ENCODE results near the gene SDCCAG8.

SDCCAG8 gene

DNA sequence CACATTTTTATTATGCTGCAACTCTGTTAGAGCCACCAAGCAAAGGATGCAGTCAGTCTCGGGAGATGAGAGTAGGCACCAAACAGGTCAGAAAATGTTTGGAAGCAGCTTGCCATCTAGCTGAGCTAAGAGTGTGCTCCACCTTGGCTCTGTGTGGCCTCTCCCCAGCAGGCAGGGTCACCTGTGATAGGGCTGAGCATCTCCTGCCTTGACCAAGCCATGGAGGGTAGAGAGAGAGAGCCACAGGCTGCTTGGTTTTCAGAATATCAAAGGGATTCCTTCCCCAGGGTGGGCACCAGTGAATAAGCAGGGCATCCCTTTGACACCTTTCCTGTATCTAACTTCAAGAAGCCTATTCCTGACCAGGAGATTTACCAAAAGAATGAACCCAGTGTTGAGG lies 135.5 kb downstream of the SDCCAG8 start:
- no peaks in the 10 kb centered on the region for H3K27me3 Mint-ChIP-seq (ENCODE audit: low read depth)
- H3K4me1 Mint-ChIP-seq (ENCODE audit: low read depth): peaks cover 10% of the 10 kb centered on the region
- no peaks in the 10 kb centered on the region for H3K9me3 Mint-ChIP-seq
- H3K36me3 Mint-ChIP-seq (ENCODE audit: low read depth): no peaks in the 10 kb centered on the region
- no peak overlapping the region for H3K27ac Mint-ChIP-seq
- H3K4me3 Mint-ChIP-seq: no peak overlapping the region

DNA sequence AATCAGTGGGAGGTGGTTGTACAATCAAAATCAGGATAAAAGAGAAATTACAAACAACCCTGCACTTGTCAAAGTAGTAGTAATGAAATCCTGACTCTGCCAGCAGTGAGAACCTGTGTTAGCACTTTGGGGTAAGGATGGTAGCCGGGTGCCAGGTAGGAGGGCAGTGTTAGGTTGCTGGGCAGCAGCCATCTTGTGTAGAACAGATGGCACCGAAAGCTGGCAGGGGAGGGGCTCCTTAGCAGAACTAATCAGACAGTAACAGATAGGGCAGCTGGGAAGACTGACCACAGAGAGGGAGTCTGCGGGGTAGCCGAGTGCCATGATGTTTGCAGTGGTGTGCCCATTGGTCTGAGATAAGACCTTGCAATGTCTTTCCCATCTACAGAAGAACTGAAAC lies 137.3 kb downstream of the SDCCAG8 start:
- H3K27me3 Mint-ChIP-seq (ENCODE audit: low read depth): no peaks in the 10 kb centered on the region
- peaks cover 10% of the 10 kb centered on the region for H3K4me1 Mint-ChIP-seq (ENCODE audit: low read depth)
- no peaks in the 10 kb centered on the region for H3K36me3 Mint-ChIP-seq (ENCODE audit: low read depth)
- no peak overlapping the region for H3K27ac Mint-ChIP-seq
- no peak overlapping the region for H3K4me3 Mint-ChIP-seq
- no peaks in the 10 kb centered on the region for H3K9me3 Mint-ChIP-seq

DNA sequence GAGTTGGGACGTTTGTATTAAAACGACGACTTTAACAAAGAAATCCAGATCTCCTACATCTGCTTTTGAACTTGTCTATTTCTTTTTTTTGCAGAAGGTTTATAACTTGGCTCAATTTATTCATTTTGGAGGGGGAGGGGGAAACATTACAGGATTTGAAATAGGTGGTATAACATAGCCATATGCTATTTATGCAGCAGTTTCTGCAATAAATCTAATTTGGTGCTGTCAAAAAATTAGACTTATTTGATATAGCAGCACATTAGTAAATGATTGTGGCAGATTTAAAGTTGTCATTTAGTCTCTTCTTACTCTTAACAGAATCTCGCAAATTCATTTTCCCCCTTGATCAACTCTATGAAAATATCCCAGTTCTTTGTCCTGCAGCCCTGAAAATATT lies 138.2 kb downstream of the SDCCAG8 start:
- Mint-ChIP-seq H3K27me3 (ENCODE audit: low read depth) (no peaks in the 10 kb centered on the region), H3K4me3 (no peak overlapping the region), H3K4me1 (ENCODE audit: low read depth) (peaks cover 10% of the 10 kb centered on the region), H3K27ac (no peak overlapping the region), H3K9me3 (no peaks in the 10 kb centered on the region), H3K36me3 (ENCODE audit: low read depth) (no peaks in the 10 kb centered on the region)

DNA sequence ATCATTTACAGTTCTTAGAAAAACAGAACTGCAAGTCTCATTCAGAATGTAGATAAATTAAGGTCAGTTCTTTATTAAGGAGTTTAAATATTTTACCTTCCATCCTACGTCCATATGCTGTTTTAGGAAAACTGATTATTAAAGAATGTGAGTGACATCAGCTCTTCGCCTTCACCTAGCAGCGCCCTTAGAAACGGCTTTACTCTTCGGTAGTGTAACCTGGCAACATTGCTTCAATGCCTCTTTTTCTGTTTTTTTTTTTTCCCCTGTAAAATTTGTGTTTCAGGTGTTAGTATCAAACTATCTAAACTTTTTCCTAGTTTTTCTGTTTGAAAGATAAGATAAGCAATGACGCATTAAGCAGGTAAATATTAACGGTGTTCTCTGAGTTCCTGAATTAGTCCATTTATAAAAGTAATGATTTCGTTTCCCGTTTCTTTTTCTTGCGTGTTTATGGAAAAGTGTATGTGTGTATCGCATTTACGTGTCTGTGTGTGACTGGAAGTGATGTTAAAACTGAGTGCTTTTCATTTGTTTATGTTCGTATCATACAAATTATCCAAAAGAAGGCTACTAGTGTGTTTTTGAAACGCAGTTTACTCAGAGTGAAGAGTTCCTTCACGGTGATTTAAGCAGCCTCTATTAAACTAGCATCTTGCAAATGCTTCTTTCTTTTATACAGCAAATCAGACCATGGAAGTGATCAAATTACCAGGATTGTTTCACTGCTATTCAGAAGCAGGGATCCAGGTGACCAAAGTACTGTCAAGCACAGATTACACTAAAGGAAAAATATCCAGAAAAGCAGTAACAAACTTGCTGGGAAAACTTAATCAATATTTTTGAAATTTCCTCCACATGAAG lies 139.0 kb downstream of the SDCCAG8 start:
- peaks cover 7% of the 10 kb centered on the region for H3K4me1 Mint-ChIP-seq (ENCODE audit: low read depth)
- no peak overlapping the region for H3K4me3 Mint-ChIP-seq
- no peaks in the 10 kb centered on the region for H3K27me3 Mint-ChIP-seq (ENCODE audit: low read depth)
- no peaks in the 10 kb centered on the region for H3K36me3 Mint-ChIP-seq (ENCODE audit: low read depth)
- H3K9me3 Mint-ChIP-seq: no peaks in the 10 kb centered on the region
- no peak overlapping the region for H3K27ac Mint-ChIP-seq

DNA sequence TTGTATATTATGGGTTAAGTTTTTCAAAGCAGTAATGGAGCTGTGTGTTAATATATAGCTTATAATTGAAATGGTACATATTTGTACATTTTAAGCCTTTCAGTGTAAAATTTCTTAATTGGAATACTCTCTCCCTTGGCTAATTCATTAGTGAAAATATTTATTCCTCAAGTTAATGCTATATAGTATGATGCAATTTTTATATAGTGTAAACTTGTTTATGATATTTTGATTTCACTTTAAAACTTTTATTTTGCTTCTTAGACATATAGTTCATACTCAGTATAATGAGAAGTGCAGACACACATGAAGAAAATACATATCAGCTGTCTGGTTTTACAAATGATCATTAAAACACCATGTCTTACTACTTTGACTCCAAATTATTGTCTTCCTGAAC lies 140.6 kb downstream of the SDCCAG8 start:
- no peaks in the 10 kb centered on the region for H3K9me3 Mint-ChIP-seq
- H3K27me3 Mint-ChIP-seq (ENCODE audit: low read depth): no peaks in the 10 kb centered on the region
- no peak overlapping the region for H3K4me3 Mint-ChIP-seq
- H3K27ac Mint-ChIP-seq: no peak overlapping the region
- no peaks in the 10 kb centered on the region for H3K36me3 Mint-ChIP-seq (ENCODE audit: low read depth)
- H3K4me1 Mint-ChIP-seq (ENCODE audit: low read depth): no peaks in the 10 kb centered on the region

DNA sequence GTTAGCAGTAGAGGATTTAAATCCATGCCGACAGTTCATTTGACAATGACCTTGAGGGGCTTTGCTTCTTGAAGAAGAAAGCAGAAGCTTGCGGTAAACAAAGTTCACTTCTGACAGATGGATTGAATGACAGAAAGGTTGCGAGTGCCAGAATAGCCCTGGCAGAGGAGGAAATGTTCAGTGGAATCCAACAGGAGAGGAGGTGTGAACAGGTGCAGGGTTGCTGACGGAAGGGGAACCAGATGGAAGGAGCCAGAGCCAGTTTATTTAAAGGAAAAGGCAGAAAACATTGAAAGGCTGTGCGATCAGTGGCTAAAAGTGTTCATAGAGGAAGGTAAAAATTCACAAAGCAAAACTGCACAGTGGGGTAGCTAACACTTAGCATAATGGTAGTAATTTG lies 141.0 kb downstream of the SDCCAG8 start:
- no peaks in the 10 kb centered on the region for H3K9me3 Mint-ChIP-seq
- H3K4me3 Mint-ChIP-seq: no peak overlapping the region
- H3K4me1 Mint-ChIP-seq (ENCODE audit: low read depth): no peaks in the 10 kb centered on the region
- no peaks in the 10 kb centered on the region for H3K27me3 Mint-ChIP-seq (ENCODE audit: low read depth)
- H3K36me3 Mint-ChIP-seq (ENCODE audit: low read depth): no peaks in the 10 kb centered on the region
- H3K27ac Mint-ChIP-seq: no peak overlapping the region

DNA sequence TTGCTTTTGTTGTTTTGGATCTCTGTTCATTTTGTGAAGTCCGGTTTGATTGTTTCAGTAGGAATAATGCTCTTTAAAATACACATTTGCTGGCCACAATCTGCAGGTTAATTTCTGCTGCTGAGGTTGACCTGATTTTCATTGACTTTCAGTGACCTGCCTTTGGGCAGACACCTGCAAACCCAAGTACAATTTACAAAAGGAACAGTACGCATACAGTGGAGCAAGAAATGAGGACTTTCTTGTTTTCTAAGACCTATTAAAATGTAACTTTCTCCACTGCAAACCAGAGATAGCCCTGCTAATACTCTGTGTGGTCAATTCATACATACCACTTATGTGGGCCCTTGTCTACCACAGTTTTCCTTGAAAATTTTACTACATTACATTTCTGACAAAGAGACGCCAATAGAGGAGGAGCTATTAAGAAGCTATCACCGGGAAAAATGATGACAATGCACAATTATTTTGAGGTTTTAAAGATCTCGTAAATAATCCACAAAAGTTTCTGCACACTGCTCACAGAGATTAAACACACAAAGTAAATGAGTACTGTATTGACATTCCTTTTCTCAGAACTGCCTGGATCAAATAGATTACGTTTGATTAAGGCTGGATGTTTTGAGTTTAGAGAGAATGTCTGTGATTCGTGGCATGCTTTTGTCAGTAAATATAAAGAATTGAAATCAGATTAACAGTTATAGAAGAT lies 141.9 kb downstream of the SDCCAG8 start:
- no peaks in the 10 kb centered on the region for H3K9me3 Mint-ChIP-seq
- H3K27me3 Mint-ChIP-seq (ENCODE audit: low read depth): no peaks in the 10 kb centered on the region
- H3K4me3 Mint-ChIP-seq: no peak overlapping the region
- no peaks in the 10 kb centered on the region for H3K4me1 Mint-ChIP-seq (ENCODE audit: low read depth)
- H3K36me3 Mint-ChIP-seq (ENCODE audit: low read depth): no peaks in the 10 kb centered on the region
- no peak overlapping the region for H3K27ac Mint-ChIP-seq

DNA sequence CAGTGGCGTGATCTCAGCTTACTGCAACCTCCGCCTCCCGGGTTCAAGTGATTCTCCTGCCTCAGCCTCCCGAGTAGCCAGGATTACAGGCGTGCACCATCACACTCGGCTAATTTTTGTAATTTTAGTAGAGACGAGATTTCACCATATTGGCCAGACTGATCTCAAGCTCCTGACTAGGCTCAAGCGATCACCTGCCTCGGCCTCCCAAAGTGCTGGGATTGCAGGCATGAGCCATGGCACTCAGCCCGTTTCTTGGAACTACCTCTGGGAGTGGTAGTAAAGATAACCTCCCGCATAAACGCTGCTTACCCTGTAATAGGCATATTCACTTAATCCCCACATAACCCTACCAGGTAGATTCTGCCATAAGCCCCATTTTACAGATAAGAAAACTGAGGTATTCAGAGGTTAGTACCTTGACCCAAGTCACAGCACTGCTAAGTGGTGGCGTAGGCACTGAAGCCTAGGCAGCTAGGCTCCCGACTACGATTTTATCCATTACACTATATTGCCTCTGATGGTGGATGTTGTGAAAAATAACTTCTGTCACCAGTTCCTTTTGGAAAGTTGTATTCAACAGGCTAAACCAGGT lies 143.8 kb downstream of the SDCCAG8 start:
- H3K9me3 Mint-ChIP-seq: no peaks in the 10 kb centered on the region
- no peaks in the 10 kb centered on the region for H3K4me1 Mint-ChIP-seq (ENCODE audit: low read depth)
- no peak overlapping the region for H3K27ac Mint-ChIP-seq
- H3K4me3 Mint-ChIP-seq: no peak overlapping the region
- H3K27me3 Mint-ChIP-seq (ENCODE audit: low read depth): no peaks in the 10 kb centered on the region
- H3K36me3 Mint-ChIP-seq (ENCODE audit: low read depth): no peaks in the 10 kb centered on the region

DNA sequence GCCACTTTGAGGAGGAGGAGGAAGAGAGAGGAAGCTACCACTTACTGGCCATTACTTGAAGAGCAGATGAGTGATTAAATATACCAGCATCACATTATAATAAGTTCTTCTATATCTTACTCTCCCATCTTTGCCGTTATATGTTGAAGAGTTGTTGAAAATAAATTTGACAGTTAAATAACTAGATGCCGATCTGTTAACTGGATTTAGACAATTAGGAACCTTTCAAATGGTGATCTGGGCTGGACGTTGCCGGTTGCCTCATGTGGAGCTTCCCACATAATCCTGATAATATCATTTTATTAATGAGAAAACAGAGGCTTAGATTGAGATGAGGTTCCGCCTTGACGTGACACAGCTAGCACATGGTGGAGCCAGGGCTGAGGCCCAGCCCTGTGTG lies 147.0 kb downstream of the SDCCAG8 start:
- H3K27me3 Mint-ChIP-seq (ENCODE audit: low read depth): no peaks in the 10 kb centered on the region
- no peaks in the 10 kb centered on the region for H3K9me3 Mint-ChIP-seq
- no peak overlapping the region for H3K27ac Mint-ChIP-seq
- no peak overlapping the region for H3K4me3 Mint-ChIP-seq
- peaks cover 10% of the 10 kb centered on the region for H3K4me1 Mint-ChIP-seq (ENCODE audit: low read depth)
- H3K36me3 Mint-ChIP-seq (ENCODE audit: low read depth): no peaks in the 10 kb centered on the region

DNA sequence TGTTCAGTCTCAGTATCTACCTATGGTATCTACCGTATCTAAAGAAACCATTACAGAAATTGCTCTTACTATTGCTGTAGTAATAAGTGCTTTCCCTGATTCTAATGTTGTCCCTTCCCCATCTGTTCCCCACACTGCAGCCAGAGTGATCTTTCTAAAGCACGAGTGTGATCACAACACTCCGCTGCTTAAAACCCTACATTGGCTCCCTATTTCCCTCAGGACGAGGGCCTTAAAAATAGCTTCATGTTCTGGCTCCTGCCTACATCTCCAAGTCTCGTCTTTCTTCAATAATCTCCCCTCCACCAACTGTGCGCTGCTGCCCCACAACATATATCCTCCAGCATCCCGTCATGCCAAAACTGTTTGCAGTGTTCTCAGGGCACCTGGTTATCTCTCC lies 150.6 kb downstream of the SDCCAG8 start:
- Mint-ChIP-seq H3K4me3 (no peak overlapping the region), H3K27me3 (ENCODE audit: low read depth) (no peaks in the 10 kb centered on the region), H3K4me1 (ENCODE audit: low read depth) (peaks cover 12% of the 10 kb centered on the region), H3K36me3 (ENCODE audit: low read depth) (peaks cover 3% of the 10 kb centered on the region), H3K27ac (no peak overlapping the region), H3K9me3 (no peaks in the 10 kb centered on the region)

DNA sequence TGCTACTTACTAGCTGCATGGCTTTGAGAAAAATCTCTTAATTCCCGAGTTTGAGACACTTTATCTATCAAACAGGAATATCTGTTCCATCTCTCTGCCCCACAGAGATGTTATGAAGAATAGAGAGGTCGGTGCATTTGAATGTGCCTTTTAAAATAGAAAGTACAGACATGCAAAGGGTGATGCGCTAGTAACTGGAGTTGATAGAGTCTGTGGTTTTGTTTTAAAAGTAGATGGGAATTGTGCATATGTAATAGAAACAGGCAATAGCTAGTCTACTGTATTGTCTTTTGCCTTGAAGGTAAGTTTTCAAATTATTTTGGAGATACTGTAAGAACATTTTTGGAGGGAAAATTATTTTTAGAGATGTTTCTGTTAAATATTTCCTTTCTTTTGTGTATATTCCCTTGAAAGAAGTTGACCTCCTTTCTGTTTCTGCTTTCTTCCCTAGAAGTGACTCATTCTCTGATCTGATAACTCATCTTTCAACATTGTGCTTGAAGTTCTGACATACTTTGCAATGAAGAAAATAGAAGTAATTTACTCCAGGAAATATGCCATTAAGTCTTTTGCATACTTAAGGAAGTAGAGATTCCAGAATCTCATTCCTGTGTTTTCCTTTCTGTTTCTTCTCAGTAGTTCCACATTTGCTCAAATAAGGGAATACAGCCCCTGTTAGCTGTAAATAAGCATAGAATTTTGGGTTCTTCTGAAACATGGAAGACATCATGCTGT lies 151.6 kb downstream of the SDCCAG8 start:
- H3K27me3 Mint-ChIP-seq (ENCODE audit: low read depth): no peaks in the 10 kb centered on the region
- no peak overlapping the region for H3K27ac Mint-ChIP-seq

DNA sequence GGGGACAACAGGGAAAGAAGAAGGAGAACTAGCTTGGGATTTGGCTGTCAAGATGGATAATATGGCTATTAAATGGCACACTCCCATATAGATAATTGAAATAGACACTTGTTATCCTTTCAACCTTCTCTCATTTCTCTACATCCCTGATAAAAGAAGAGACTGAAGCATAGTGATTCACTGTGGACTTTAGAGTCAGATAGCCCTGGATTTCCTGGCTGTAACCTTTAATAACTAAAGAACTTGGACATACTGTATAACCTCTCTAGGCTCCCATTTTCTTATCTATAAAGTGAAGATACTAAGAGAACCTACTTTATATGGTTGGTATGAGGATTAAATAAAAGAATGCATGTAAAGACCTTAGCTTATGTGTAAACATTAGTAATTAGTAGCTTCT lies 152.6 kb downstream of the SDCCAG8 start:
- H3K9me3 Mint-ChIP-seq: no peaks in the 10 kb centered on the region
- no peaks in the 10 kb centered on the region for H3K27me3 Mint-ChIP-seq (ENCODE audit: low read depth)
- no peak overlapping the region for H3K27ac Mint-ChIP-seq
- H3K4me1 Mint-ChIP-seq (ENCODE audit: low read depth): peaks cover 12% of the 10 kb centered on the region
- no peak overlapping the region for H3K4me3 Mint-ChIP-seq
- peaks cover 3% of the 10 kb centered on the region for H3K36me3 Mint-ChIP-seq (ENCODE audit: low read depth)

More for the DNA sequence above, 151.6 kb downstream of the SDCCAG8 start:
- peaks cover 3% of the 10 kb centered on the region for H3K36me3 Mint-ChIP-seq (ENCODE audit: low read depth)
- H3K9me3 Mint-ChIP-seq: no peaks in the 10 kb centered on the region
- H3K4me3 Mint-ChIP-seq: no peak overlapping the region
- peaks cover 12% of the 10 kb centered on the region for H3K4me1 Mint-ChIP-seq (ENCODE audit: low read depth)

DNA sequence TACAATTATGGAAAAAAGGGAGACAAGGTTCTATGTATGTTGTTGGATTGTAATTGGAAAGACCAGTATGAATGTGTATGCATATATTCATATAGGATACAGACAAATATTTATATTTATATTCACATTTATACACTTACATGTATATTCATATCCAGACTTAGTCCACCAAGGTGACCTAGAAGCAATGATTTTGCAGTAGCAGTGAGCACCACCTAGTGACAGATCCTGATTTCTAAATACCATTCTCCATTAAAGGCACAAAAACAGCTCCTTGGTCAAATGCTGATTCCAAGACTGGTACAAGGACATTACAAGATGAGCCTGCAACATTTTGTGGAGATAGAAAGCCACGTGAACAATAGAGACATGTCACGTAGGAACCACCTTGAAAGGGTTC lies 153.4 kb downstream of the SDCCAG8 start:
- Mint-ChIP-seq H3K4me3 (no peak overlapping the region), H3K36me3 (ENCODE audit: low read depth) (peaks cover 3% of the 10 kb centered on the region), H3K9me3 (no peaks in the 10 kb centered on the region), H3K27ac (no peak overlapping the region), H3K27me3 (ENCODE audit: low read depth) (no peaks in the 10 kb centered on the region), H3K4me1 (ENCODE audit: low read depth) (peaks cover 18% of the 10 kb centered on the region)

DNA sequence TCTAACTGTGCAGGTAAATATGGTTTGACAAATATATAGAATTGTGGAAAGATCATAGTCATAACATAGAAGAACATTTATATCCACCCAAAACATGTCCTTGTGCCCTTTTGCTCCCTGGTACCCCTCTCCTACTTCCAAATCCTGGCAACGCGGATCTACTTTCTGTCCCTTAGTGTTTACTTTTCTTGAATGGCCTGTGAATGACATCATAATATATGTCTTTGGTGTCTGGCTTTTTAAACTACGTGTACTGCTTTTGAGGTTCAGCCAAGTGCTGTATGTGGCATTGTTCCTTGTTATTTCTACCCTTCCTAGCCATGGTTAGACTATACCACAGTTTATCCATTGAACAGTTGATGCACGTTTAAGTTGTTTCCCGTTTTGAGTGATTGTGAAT lies 155.6 kb downstream of the SDCCAG8 start:
- Mint-ChIP-seq H3K36me3 (ENCODE audit: low read depth) (peaks cover 3% of the 10 kb centered on the region), H3K27ac (no peak overlapping the region), H3K9me3 (no peaks in the 10 kb centered on the region), H3K4me1 (ENCODE audit: low read depth) (peaks cover 31% of the 10 kb centered on the region), H3K4me3 (no peak overlapping the region), H3K27me3 (ENCODE audit: low read depth) (no peaks in the 10 kb centered on the region)
